ENCODE measurements around the gene PDZD7.
A peak's percentile ranks its signal among the peaks of the same experiment; 100 is the strongest.
"Not testable (repeated sequence)": the region's sequence is repeated elsewhere in the genome, so short reads cannot be mapped to it uniquely, and the experiment has no call there.

The PDZD7 gene

GRCh38 chr10:100986623-100986951 lies 44.3 kb downstream of the PDZD7 start:
- Mint-ChIP-seq H3K9me3 (no peaks in the 10 kb centered on the region), H3K4me3 (peak overlapping the region; percentile 96), H3K36me3 (ENCODE audit: low read depth) (peaks cover 83% of the 10 kb centered on the region), H3K4me1 (ENCODE audit: low read depth) (peaks cover 49% of the 10 kb centered on the region), H3K27ac (peak overlapping the region; percentile 96), H3K27me3 (no peaks in the 10 kb centered on the region)
- DNase-seq = no peak

- no peak for DNase-seq
- no peaks in the 10 kb centered on the region for H3K27me3 Mint-ChIP-seq
- peaks cover 83% of the 10 kb centered on the region for H3K36me3 Mint-ChIP-seq (ENCODE audit: low read depth)
- H3K27ac Mint-ChIP-seq = peak overlapping the region; percentile 96
- peak overlapping the region; percentile 96 for H3K4me3 Mint-ChIP-seq
- H3K9me3 Mint-ChIP-seq = no peaks in the 10 kb centered on the region
- peaks cover 38% of the 10 kb centered on the region for H3K4me1 Mint-ChIP-seq (ENCODE audit: low read depth)
Observed at GRCh38 chr10:100985336-100985735, 45.6 kb downstream of the PDZD7 start.

GRCh38 chr10:100984672-100985177 lies 46.2 kb downstream of the PDZD7 start:
- Mint-ChIP-seq H3K4me3 (no peak overlapping the region), H3K36me3 (ENCODE audit: low read depth) (peaks cover 82% of the 10 kb centered on the region), H3K4me1 (ENCODE audit: low read depth) (peaks cover 35% of the 10 kb centered on the region), H3K27me3 (no peaks in the 10 kb centered on the region), H3K9me3 (no peaks in the 10 kb centered on the region), H3K27ac (peak overlapping the region; percentile 11)
- no peak for DNase-seq

GRCh38 chr10:100983868-100984671 lies 46.9 kb downstream of the PDZD7 start:
- H3K4me3 Mint-ChIP-seq = no peak overlapping the region
- no peaks in the 10 kb centered on the region for H3K9me3 Mint-ChIP-seq
- H3K27ac Mint-ChIP-seq = no peak overlapping the region
- H3K36me3 Mint-ChIP-seq (ENCODE audit: low read depth) = peaks cover 77% of the 10 kb centered on the region
- H3K4me1 Mint-ChIP-seq (ENCODE audit: low read depth) = peaks cover 29% of the 10 kb centered on the region
- DNase-seq = peak; percentile 21
- H3K27me3 Mint-ChIP-seq = no peaks in the 10 kb centered on the region

- Mint-ChIP-seq H3K4me3 (no peak overlapping the region), H3K4me1 (ENCODE audit: low read depth) (peaks cover 26% of the 10 kb centered on the region), H3K27me3 (no peaks in the 10 kb centered on the region), H3K27ac (no peak overlapping the region), H3K36me3 (ENCODE audit: low read depth) (peaks cover 72% of the 10 kb centered on the region), H3K9me3 (no peaks in the 10 kb centered on the region)
- DNase-seq = peak; percentile 24
Observed at GRCh38 chr10:100982916-100983830, 47.8 kb downstream of the PDZD7 start.

- no peak overlapping the region for H3K27ac Mint-ChIP-seq
- no peaks in the 10 kb centered on the region for H3K9me3 Mint-ChIP-seq
- peaks cover 54% of the 10 kb centered on the region for H3K36me3 Mint-ChIP-seq (ENCODE audit: low read depth)
- H3K4me1 Mint-ChIP-seq (ENCODE audit: low read depth) = peaks cover 11% of the 10 kb centered on the region
- no peak for DNase-seq
- H3K27me3 Mint-ChIP-seq = no peaks in the 10 kb centered on the region
- no peak overlapping the region for H3K4me3 Mint-ChIP-seq
Observed at GRCh38 chr10:100981178-100981772, 49.7 kb downstream of the PDZD7 start.

GRCh38 chr10:100980711-100981110 lies 50.2 kb downstream of the PDZD7 start:
- no peak overlapping the region for H3K27ac Mint-ChIP-seq
- no peak overlapping the region for H3K4me3 Mint-ChIP-seq
- no peaks in the 10 kb centered on the region for H3K27me3 Mint-ChIP-seq
- no peaks in the 10 kb centered on the region for H3K9me3 Mint-ChIP-seq
- DNase-seq = no peak
- peaks cover 49% of the 10 kb centered on the region for H3K36me3 Mint-ChIP-seq (ENCODE audit: low read depth)
- peaks cover 6% of the 10 kb centered on the region for H3K4me1 Mint-ChIP-seq (ENCODE audit: low read depth)

- peaks cover 45% of the 10 kb centered on the region for H3K36me3 Mint-ChIP-seq (ENCODE audit: low read depth)
- peaks cover 2% of the 10 kb centered on the region for H3K4me1 Mint-ChIP-seq (ENCODE audit: low read depth)
- H3K4me3 Mint-ChIP-seq = no peak overlapping the region
- H3K27me3 Mint-ChIP-seq = no peaks in the 10 kb centered on the region
- peak overlapping the region; percentile 32 for H3K27ac Mint-ChIP-seq
- no peak for DNase-seq
- no peaks in the 10 kb centered on the region for H3K9me3 Mint-ChIP-seq
Observed at GRCh38 chr10:100980311-100980710, 50.6 kb downstream of the PDZD7 start.

- Mint-ChIP-seq H3K9me3 (no peaks in the 10 kb centered on the region), H3K4me3 (no peak overlapping the region), H3K27ac (no peak overlapping the region), H3K36me3 (ENCODE audit: low read depth) (peaks cover 42% of the 10 kb centered on the region), H3K27me3 (no peaks in the 10 kb centered on the region), H3K4me1 (ENCODE audit: low read depth) (no peaks in the 10 kb centered on the region)
- DNase-seq = no peak
Observed at GRCh38 chr10:100979791-100980272, 51.1 kb downstream of the PDZD7 start.

- H3K27ac Mint-ChIP-seq = no peak overlapping the region
- peaks cover 35% of the 10 kb centered on the region for H3K36me3 Mint-ChIP-seq (ENCODE audit: low read depth)
Observed at GRCh38 chr10:100978901-100979195, 52.1 kb downstream of the PDZD7 start.

GRCh38 chr10:100978121-100978900 lies 52.6 kb downstream of the PDZD7 start:
- no peak for DNase-seq
- Mint-ChIP-seq H3K9me3 (no peaks in the 10 kb centered on the region), H3K27ac (peak overlapping the region; percentile 1), H3K27me3 (no peaks in the 10 kb centered on the region), H3K4me1 (ENCODE audit: low read depth) (no peaks in the 10 kb centered on the region), H3K4me3 (no peak overlapping the region), H3K36me3 (ENCODE audit: low read depth) (peaks cover 32% of the 10 kb centered on the region)

More at GRCh38 chr10:100978901-100979195, 52.1 kb downstream of the PDZD7 start:
- Mint-ChIP-seq H3K9me3 (no peaks in the 10 kb centered on the region), H3K27me3 (no peaks in the 10 kb centered on the region), H3K4me3 (no peak overlapping the region), H3K4me1 (ENCODE audit: low read depth) (no peaks in the 10 kb centered on the region)
- DNase-seq = no peak

- no peaks in the 10 kb centered on the region for H3K27me3 Mint-ChIP-seq
- peak overlapping the region; percentile 1 for H3K27ac Mint-ChIP-seq
- no peaks in the 10 kb centered on the region for H3K9me3 Mint-ChIP-seq
- H3K36me3 Mint-ChIP-seq (ENCODE audit: low read depth) = peaks cover 26% of the 10 kb centered on the region
- no peak for DNase-seq
- H3K4me1 Mint-ChIP-seq (ENCODE audit: low read depth) = peaks cover 2% of the 10 kb centered on the region
- H3K4me3 Mint-ChIP-seq = no peak overlapping the region
Observed at GRCh38 chr10:100977436-100977835, 53.5 kb downstream of the PDZD7 start.

- no peak for DNase-seq
- H3K9me3 Mint-ChIP-seq = no peaks in the 10 kb centered on the region
- H3K4me3 Mint-ChIP-seq = no peak overlapping the region
- H3K27ac Mint-ChIP-seq = peak overlapping the region; percentile 0
- no peaks in the 10 kb centered on the region for H3K27me3 Mint-ChIP-seq
- peaks cover 6% of the 10 kb centered on the region for H3K4me1 Mint-ChIP-seq (ENCODE audit: low read depth)
- H3K36me3 Mint-ChIP-seq (ENCODE audit: low read depth) = peaks cover 21% of the 10 kb centered on the region
Observed at GRCh38 chr10:100976906-100977305, 54.0 kb downstream of the PDZD7 start.

- H3K27ac Mint-ChIP-seq; DNase-seq; H3K4me1 Mint-ChIP-seq (ENCODE audit: low read depth); H3K4me3 Mint-ChIP-seq; H3K36me3 Mint-ChIP-seq (ENCODE audit: low read depth); H3K27me3 Mint-ChIP-seq; H3K9me3 Mint-ChIP-seq: not testable (repeated sequence)
Observed at GRCh38 chr10:100975397-100975796, 55.5 kb downstream of the PDZD7 start.

Data from activated T-cell treated with anti-CD3 and anti-CD28 coated beads, Interleukin-2, amount 50 U/mL, for 24 hours (primary cell).